ENCODE measurements around the gene NRCAM.

Gene NRCAM

DNA sequence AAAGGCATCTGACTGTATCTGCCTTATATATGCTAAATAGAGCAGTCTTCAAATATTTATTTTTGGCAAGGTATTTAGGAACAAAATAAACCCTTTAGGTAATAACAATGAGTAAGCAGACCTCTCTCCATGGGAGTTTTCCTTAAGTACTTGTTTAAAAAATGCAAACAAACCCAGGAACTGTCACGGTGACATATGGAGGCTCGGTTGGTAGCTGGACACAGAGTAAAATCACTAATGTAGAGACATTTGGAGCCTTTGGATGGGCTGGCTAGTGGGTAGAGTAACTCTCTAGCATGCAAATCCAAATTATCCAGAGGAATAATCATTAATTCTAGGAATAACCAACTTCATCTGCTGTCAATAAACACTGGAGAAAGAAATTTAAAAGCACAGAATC is 254.5 kb downstream of the NRCAM start:
- DNase-seq (ENCODE audit: low read depth), result no peak

DNA sequence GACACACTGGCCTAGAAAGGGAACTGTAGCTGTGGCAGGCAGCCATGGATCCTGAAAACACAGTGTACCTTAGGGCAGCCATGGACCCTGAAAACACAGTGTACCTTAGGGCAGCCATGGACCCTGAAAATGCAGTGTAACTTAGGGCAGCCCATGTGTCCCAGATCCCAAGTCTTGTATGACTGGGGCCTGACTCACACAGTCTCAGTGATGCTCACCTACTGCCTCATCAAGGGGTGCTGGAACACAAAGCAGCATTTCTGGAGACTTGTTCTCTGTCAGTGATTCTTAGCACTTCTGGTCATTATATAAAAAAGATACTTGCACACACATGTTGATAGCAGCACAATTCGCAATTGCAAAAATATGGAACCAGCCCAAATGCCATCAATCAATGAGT is 255.9 kb downstream of the NRCAM start:
- no peak for DNase-seq (ENCODE audit: low read depth)

DNA sequence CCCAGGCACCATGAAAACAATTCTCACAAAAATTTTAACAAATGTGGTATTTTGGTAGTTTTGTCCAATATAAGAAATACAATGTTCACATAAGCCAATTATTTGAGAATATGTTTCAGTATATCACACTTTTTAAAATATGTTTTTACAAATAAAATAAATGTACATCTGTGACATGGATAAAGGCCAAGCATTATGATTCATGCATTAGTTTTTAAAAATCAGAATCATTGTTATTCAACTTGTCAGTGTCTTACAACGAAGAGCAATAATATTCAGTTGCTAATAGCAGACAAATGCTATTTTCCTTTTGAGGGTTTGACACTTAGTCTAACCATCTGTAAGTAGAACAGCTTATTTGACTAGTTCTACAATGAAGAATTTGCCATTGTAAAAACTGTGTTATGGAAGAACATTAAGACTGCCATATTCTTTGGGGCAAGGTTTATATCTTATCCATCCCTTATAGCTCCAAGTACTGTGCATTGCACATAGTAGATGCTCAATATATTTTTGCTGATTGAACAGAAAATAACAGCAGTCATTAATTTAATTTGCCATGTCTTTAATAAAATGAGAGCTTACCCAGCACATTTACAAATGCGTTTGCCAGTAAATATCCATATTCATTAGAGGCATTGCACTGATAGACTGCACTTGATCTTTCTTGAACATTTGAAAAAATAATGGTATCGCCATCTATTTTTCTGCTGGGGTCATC is 258.7 kb downstream of the NRCAM start:
- DNase-seq (ENCODE audit: low read depth), result no peak

DNA sequence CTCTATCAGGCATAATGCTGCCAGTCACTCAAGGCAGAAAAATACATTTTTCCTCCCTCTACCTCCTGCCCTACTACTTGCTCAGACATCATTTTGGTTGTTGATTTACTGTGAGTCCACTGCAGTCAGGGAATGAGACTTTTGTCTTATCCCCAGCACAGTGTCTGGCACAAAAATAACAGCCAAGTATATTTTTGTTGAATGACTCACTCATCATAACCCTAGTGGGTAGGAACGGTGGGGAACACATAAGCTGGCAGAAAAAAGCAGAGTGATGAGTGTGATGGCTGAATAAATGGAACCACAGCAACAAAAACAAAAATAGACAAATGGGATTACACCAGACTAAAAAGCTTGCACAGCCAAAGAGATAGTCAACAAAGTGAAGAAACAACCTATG is 260.2 kb downstream of the NRCAM start:
- DNase-seq (ENCODE audit: low read depth), result peak; percentile 45

DNA sequence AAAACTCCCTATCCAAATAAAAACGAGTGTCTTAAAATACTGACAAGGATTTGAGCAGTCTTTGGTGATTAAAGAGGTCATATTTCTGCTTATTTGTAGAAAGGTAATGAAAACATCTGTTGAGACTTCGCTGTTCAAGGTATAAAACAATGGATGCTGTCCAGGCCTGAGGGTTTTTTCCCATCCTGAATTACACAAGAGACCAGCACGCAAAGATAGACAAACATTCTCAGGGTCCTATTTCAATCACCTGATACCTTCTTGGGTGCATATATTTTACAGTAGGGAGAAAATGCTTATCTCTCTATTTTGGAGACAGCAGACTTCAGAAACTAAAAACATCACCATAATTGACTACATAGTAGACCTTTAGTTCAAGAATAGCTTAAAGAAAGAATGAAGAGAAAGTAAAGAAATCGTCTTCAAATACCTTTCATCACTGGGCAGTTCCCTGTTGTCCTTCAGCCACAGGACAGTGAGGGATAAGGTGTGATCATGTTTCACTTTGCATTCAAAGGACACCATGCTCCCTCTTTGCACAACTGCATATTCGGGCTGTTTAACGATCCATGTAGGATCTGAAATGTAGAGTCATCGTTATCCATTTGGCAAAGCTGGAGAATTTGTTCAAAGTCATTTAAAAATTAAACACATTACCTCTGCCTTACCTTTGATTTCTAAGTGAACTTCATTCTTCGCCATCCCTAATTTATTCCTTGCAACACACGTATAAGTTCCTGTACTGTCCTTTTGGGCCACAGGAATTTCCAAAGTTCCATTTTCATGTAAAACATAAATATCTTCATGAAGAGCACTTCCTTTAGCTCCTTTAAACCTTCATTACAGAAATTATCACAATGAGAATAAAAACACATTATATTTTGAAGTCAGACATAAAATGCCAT is 262.4 kb downstream of the NRCAM start:
- no peak for DNase-seq (ENCODE audit: low read depth)

DNA sequence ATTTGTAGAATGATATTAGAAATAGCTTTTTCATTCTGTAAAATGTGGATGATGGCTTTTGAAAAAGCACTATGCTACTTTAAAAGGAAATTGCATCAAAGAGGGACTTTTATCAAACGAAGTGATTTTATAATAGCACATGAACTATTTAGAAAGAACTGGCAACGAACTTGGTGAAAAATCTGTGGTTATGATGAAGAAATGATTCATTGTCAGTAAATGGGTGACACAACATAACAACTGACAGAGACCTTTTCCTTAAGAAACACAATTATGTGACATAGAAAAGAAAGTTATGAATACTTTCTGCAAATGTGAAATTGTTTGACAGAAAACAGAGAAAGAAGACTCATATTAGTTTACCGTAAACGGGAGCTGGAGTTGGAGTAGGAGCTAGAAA is 265.3 kb downstream of the NRCAM start:
- no peak for DNase-seq (ENCODE audit: low read depth)

DNA sequence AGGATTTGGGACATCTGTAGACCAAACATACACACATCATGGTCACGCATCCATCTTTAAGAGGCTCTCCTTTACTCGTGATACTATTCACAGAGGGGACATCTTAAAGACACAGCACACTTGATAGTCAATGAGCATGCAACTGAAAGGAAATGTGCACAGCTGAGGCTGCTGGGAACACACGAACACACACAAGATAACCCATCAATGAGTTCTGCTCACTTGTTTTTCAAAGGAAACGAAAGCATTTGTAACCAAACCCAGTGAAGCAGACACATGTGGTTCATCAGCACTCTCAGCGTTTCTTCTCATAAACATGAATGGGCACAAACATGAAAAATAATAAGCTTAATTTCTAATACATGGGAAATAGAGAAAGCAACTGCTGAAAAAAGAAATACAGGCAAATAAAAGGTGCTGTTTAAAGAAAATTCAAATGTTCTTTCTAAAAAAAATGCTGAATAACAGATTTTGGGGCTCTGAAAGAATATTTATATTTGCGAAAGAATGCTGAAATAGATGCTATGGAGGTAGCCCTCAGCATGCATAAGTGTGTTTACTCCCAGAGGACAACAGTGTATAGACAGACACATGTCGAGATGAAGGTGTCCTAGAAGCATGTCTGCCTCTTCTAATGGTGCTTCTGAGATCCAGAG is 266.4 kb downstream of the NRCAM start:
- DNase-seq (ENCODE audit: low read depth), result no peak

DNA sequence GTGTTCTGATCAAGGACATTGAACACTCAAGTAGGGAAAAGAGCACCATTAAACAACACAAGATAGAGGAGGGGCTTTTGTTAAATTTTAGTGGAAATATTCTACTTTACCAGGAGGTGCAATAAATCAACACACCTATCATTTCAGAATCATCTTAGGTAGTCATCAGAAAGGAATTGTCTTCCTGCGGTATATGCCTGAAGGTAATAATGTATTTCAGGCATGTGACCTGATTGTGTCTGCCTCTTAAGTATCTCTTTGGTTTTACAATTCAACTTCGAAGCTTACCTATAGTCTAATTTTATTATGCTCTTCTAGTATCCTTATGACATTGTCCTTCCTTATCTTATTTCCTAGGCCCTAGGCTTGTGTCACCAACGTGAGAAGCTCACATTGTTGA is 267.5 kb downstream of the NRCAM start:
- no peak for DNase-seq (ENCODE audit: low read depth)

DNA sequence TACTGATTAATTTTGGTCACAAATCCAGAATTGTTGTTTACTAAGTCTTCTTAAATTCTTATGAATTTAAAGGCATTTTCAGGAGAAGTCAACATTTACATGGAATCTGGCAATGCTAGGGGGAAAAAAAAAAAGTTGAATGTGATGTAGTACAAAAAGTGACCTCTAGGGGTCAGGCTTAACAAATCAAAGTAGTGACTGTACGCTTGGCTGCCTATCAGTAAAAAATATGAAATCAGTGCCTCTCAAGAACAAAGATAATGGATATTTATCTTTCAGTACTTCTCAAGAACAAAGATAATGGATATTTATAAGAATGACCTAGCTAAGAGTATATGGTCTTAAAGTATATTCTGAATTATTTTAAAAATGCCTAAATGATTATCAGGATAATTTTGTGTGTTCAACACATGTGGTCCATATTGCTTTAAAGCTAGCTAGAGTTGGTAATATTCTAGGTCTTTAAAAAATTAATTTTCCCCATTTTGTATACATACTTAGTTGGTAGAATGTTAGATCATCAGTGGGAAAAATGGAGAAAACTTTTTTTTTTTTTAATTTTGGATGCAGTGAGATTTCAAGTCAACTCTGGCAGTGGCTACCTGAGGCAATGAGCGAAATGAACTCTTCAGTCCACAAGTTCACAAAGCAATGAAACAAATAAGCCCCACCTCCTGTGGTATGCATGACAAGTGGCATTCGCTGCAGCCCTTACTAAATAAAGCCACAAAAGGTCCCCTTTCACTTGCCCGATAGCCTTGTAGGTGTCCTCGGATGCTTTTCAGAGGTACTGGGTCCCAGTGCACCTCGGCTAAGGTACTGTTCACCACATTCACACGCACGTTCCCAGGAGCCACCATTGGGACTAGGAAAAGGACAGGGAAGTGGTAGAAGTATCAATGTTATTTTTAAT is 274.9 kb downstream of the NRCAM start:
- peak; percentile 51 for DNase-seq (ENCODE audit: low read depth)

DNA sequence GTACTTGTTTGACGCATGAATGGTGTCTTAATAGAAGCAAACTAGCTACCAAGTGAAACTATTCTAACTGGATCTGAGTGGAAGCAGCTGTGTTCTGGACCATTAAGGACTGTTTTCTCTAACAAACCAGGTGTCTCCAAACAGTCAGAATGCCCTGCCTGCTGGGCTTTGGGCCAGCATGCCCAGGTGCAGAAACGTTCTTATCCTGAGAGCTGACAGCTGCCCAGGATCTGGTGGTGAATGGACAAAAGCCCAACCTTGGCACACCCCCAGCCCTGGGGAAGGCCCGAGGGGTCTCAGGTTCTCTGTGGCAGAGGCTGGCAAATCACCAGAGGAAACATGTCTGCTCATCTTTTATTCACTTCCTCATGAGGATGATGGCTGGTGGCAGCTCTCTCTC is 277.8 kb downstream of the NRCAM start:
- DNase-seq (ENCODE audit: low read depth), result no peak

DNA sequence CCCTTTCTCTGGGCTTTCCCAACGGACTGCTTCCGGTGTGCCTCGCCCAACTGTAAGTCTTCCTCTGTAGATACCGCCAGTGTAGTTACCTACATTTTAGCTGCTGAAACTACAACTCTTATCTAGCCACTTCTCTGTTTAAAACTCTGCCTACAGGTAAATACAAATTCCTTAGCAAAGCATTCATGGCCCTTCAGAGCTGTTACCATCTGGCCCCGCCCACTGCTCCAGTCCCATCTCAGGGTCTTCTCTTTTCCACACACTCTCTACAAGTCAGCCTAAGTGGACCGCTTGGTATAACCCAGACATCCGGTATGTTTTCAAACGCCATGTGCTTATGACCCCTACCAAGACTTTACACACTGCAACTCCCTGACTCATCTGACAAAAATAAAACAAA is 285.1 kb downstream of the NRCAM start:
- DNase-seq (ENCODE audit: low read depth), result no peak

DNA sequence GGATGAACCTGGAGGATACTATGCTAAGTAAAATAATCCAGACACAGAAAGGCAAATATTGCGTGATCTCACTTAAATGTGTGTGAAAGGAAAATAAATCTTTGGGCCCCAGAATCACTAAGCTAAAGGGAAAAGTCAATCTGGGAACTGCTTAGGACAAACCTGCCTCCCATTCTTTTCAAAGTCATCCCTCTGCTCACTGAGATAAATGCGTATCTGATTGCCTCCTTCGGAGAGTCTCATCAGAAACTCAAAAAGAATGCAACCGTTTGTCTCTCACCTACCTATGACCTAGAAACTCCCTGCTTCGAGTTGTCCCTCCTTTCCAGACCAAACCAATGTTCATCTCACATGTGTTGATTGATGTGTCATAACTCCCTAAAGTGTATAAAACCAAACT is 286.0 kb downstream of the NRCAM start:
- DNase-seq (ENCODE audit: low read depth), result no peak

DNA sequence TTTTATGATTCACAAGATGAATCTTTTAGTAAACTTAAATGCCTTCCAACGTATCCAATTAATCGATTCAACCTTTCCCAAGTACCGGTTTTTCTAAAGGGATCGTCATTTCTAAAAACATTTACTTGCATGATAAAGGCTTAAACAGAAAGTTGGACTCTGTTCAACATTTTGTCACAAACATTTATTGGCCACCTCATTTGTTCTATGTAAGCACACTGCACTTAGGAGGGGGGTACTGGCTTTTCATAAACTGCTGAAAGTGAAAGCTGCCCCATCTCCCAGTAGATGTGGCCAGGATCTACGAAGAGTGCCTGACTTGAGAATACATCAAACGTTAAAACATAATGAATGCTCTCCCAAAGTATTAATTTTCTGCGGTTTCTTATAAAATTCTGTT is 288.8 kb downstream of the NRCAM start:
- no peak for DNase-seq (ENCODE audit: low read depth)

DNA sequence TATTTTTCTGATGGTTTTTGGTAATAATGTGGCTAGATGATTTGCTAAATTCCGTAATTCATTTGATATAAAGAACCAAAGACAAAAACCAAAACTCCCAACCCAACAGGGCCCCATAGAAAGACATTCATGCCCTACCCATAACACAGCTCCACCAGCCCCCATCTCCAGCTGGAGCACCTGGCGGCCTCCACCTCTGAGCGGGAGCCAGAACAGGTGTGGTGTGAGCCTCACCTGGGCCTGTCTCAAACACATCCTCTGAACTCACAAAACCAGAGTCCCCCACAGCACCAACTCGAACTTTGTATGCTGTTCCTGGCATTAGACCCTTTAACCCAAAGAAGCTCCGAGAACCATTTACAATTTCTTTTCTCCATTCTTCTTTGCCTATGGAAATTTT is 289.5 kb downstream of the NRCAM start:
- no peak for DNase-seq (ENCODE audit: low read depth)

DNA sequence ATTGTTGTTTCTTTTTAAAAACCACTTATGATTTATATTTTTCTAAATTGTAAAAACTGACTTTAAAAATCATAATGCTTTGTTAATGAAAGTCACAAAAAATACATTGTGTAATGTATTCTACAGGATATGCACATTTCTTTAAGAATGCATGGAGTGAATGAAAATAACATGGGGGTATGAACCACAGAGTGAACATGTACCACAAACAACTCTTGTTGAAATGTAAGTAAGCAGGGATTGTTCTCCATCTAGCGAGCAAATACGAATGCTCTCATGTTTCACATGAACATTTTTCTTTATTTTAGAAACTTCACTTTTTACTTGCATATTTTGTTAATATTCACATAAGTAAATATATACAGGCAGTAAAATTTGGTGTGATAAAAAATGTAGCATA is 290.5 kb downstream of the NRCAM start:
- peak; percentile 7 for DNase-seq (ENCODE audit: low read depth)

DNA sequence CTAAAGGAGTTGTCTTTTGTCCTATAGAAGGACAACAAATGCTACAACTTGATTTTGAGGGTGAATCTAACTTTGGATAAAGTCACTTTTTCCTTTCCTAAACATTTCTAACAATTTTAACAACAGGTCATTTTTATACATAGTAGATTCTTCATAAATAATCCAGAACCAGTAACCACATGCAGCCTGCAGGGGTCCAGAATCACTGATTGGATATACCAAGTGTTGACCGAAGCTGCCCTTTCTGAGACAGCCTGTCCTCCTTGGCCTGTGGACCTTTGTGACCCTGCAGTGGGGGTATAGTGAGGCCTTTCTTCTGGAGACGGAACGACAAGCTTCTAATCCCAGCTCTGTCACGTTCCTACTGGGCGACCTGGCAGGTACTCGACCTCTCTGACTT is 291.3 kb downstream of the NRCAM start:
- DNase-seq (ENCODE audit: low read depth), result no peak

DNA sequence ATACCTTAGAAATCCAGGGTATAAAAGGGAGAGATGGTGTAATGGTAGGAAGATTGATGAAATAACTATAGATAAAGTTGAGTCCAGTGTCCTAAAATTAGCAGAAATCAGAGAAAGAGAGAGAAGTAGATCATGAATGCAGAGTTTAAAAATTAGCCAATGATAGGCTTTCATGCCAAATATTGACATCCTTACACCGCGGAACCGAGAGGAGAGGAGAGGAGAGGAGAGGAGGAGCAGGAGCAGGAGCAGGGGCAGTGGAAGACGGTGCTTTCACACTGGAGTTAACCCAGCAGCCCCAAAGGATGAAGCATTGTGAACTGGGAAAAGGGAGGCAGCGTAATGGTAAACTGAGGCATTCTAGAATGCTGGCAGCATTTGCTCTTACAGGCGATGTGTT is 291.9 kb downstream of the NRCAM start:
- DNase-seq (ENCODE audit: low read depth), result no peak

DNA sequence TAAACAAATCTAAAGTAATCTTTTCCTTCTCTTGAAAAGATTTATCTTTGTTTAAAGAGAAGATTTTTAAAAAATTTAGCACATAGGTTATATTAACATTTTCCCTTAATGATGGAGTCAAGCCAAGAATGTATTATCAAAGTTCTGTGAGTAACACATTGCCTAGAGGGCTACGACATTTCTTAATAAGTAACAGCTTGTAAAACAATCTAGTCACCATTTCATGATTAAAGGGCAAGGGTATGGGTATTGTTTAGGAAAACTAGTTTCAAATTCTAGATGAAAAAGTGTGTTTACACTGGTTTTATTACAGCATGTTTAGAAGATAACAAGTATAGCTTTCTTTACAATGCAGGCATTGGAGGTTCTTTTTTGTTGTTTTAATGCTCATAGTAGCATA is 297.5 kb downstream of the NRCAM start:
- no peak for DNase-seq (ENCODE audit: low read depth)

DNA sequence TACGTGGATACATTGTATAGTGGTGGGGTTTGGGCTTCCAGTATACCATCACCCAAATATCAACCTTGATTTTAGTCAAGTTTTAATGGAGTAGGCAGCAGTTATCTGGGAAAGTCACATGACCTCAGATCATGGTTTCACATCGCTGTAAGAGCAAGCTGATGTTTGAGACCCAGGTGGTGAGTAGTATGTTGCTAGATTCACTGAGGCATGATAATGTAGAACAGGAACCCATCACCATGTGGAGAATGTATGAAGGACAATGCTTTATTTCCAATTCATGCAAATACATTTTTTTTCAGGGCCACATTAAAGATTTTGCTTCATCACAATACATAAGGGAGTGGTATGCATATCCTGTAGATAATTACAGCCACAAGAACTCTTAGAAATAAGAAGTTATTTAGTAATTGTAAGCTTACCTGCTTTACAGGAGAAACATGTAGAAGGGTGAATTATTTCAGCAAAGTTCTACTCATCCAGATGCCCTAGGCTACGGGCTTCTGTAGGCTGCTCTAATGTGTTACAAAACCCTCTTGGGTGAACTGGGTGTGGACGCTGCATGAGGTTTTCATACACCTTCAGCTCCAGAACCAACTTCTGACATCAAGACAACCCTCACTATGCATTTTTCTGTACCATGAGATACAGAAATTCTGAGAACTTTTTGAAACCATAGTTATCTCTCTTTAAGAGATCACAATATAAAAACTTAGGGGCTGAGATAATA is 298.5 kb downstream of the NRCAM start:
- DNase-seq (ENCODE audit: low read depth), result no peak

DNA sequence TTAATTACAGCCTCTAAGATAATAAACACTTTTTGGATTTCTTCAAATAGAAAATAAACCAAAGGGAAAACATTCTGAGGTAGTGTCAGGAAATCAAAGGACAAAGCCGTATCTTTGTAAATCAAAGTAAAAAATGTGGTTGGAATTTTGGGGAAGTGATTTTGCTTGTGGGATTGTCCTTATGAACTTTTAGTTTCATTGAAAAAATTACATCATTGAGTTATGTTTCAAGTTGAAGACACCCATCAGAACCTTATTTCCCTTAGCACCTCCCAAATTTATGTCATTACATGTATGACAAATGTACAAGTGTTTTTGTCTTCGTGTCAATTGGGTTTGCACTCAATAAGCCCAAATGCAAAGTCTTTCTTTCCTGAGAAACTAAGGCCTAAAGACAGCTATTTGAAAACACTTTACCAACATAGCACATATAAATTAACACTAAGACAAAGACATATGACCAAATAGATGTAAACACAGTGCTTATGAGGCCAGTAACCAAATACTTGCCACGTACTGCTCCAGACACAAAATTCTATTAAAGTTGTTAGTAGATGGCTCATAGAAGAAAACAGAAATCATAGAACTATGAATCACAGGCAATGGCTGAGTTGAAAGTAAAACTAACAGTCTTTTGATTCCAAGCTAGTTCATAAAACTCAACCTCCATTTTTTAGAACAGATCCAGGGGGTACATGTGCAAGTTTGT is 299.2 kb downstream of the NRCAM start:
- no peak for DNase-seq (ENCODE audit: low read depth)

DNA sequence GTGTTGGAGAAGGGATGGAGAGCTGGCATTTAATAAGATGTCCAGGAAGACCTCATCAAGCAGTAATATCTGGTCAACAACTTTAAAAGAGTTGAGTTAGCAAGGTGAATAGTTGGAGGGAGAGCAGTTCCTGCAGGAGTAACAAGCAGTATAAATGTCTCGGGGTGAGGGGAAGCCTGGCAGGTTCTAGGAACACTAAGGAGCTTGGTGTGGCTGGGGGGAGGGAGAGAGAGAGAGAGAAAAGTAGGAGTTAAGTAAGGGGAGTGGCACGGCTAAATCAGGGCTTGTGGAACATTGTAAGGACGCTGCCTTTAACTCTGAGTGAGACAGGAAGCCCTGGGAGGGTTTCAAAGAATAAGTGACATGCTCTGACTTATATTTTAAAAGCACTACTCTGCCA is 304.0 kb downstream of the NRCAM start:
- no peak for DNase-seq (ENCODE audit: low read depth)
